KMS-11 (cell line): ENCODE results near the gene STRIP1.

Experiments used
- H2AFZ ChIP-seq: fragments of 200-600 bp; sonication (generic); 2 replicates; pipeline ENCODE4 v1.6.1; 2016; ENCODE audit warnings: antibody characterized with exemption, mixed run types, low read depth
- H3K27ac ChIP-seq: fragments of 200-600 bp; sonication (generic); 2 replicates; pipeline ENCODE4 v1.6.1; 2016; ENCODE audit warnings: mild to moderate bottlenecking, mixed run types
- H3K27me3 ChIP-seq: fragments of 200-600 bp; sonication (generic); 2 replicates; pipeline ENCODE4 v1.6.1; 2017; ENCODE audit warnings: mild to moderate bottlenecking, low read depth, mixed run types, moderate library complexity; ENCODE audit not compliant: insufficient read depth
- H3K36me3 ChIP-seq: fragments of 200-600 bp; sonication (generic); 2 replicates; pipeline ENCODE4 v1.6.1; 2017; ENCODE audit warnings: mild to moderate bottlenecking, mixed run types; ENCODE audit not compliant: insufficient read depth
- H3K4me1 ChIP-seq: fragments of 200-600 bp; sonication (generic); 2 replicates; pipeline ENCODE4 v1.6.1; 2016; ENCODE audit warnings: mild to moderate bottlenecking, low read depth, mixed run types; ENCODE audit not compliant: poor library complexity, severe bottlenecking
- H3K4me2 ChIP-seq: fragments of 200-600 bp; sonication (generic); 2 replicates; pipeline ENCODE4 v1.7.0; 2016; ENCODE audit warnings: mild to moderate bottlenecking, mixed run types
- H3K4me3 ChIP-seq: fragments of 200-600 bp; sonication (generic); IDR thresholded peaks from 2 replicates; pipeline ENCODE4 v1.6.1; 2017; ENCODE audit warnings: low read depth, low read length, mixed read lengths; ENCODE audit not compliant: insufficient read depth
- H3K79me2 ChIP-seq: fragments of 200-600 bp; sonication (generic); 2 replicates; pipeline ENCODE4 v1.6.1; 2016; ENCODE audit warnings: low read depth, mixed run types; ENCODE audit not compliant: insufficient read depth
- H3K9ac ChIP-seq: fragments of 200-600 bp; sonication (generic); 2 replicates; pipeline ENCODE4 v1.6.1; 2016; ENCODE audit warnings: mild to moderate bottlenecking, mixed run types
- H4K20me1 ChIP-seq: fragments of 200-600 bp; sonication (generic); 2 replicates; pipeline ENCODE4 v1.6.1; 2016; ENCODE audit warnings: mild to moderate bottlenecking, mixed run types; ENCODE audit not compliant: insufficient read depth
- TF ChIP-seq, protein P1 (sequence below): fragments of 200-600 bp; sonication (generic); conservative IDR thresholded peaks from 2 replicates; pipeline ENCODE4 v1.6.1; 2017; ENCODE audit warnings: low read depth, mild to moderate bottlenecking, antibody characterized with exemption, low read length, moderate library complexity, mixed read lengths

STRIP1 gene

DNA sequence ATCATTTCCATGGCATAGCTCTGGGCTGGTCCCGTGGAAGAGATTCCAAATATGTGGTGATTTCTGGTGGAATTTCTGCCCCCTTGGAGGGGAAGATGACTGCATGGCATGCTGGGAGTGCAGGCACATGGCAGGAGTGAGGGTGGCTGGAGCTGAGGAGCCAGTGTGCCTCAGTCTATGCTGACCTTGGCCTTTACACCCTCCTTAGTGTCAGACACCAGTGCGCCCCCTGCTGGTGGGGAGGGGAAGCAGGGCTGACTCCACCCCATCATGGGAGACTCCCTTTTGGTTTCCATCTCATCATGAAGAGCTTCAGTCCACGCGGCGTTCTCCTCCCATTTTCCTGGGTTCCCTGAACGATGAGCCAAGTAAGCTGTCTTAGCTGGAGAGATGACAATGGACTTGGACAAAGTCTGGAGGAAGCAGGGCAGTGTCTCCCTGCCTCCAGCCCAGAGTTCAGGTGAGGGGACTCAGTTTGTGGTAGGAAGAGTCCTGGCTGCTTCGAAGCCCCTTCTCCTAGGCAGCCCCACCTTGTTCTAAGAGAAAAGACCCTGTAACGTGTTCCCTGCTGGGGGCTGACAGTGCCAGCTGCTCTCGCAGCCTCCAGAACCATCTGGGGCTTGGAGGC lies 25.7 kb downstream of the STRIP1 start:
- H3K4me3 ChIP-seq = no peak overlapping the region
- no peaks in the 10 kb centered on the region for H3K79me2 ChIP-seq
- no peak overlapping the region for H2AFZ ChIP-seq
- no peak overlapping the region for H3K9ac ChIP-seq
- H4K20me1 ChIP-seq = no peaks in the 10 kb centered on the region
- no peak overlapping the region for H3K4me2 ChIP-seq
- no peaks in the 10 kb centered on the region for H3K27me3 ChIP-seq
- H3K4me1 ChIP-seq = no peaks in the 10 kb centered on the region
- TF ChIP-seq, protein P1, sequence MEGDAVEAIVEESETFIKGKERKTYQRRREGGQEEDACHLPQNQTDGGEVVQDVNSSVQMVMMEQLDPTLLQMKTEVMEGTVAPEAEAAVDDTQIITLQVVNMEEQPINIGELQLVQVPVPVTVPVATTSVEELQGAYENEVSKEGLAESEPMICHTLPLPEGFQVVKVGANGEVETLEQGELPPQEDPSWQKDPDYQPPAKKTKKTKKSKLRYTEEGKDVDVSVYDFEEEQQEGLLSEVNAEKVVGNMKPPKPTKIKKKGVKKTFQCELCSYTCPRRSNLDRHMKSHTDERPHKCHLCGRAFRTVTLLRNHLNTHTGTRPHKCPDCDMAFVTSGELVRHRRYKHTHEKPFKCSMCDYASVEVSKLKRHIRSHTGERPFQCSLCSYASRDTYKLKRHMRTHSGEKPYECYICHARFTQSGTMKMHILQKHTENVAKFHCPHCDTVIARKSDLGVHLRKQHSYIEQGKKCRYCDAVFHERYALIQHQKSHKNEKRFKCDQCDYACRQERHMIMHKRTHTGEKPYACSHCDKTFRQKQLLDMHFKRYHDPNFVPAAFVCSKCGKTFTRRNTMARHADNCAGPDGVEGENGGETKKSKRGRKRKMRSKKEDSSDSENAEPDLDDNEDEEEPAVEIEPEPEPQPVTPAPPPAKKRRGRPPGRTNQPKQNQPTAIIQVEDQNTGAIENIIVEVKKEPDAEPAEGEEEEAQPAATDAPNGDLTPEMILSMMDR = peak; percentile 100
- H3K27ac ChIP-seq = no peak overlapping the region
- no peaks in the 10 kb centered on the region for H3K36me3 ChIP-seq

DNA sequence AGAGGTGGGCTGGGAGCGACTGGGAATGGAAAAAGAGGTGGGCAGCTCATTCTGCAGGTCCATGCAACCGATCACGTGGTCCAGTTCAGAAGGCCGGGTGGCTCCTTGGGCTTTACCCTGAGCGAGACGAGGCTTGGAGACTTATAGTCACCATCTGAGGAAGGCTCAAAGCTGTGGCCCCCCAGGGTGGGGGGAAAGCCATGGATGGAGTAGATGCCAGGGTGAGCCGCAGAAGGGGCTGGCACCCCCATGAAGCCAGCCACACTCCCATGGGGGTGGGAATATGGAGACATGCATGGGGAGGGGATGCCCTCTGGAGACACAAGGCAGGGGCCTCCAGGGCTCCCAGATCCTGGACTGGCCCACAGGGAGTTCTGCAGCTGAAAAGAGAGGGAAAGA lies 26.2 kb downstream of the STRIP1 start:
- Histone ChIP-seq H3K4me3 (no peak overlapping the region), H3K79me2 (no peaks in the 10 kb centered on the region), H3K27me3 (no peaks in the 10 kb centered on the region), H2AFZ (no peak overlapping the region), H3K36me3 (no peaks in the 10 kb centered on the region), H3K9ac (no peak overlapping the region), H4K20me1 (no peaks in the 10 kb centered on the region), H3K27ac (no peak overlapping the region), H3K4me1 (no peaks in the 10 kb centered on the region), H3K4me2 (no peak overlapping the region)
- TF ChIP-seq, protein P1 = no peak

DNA sequence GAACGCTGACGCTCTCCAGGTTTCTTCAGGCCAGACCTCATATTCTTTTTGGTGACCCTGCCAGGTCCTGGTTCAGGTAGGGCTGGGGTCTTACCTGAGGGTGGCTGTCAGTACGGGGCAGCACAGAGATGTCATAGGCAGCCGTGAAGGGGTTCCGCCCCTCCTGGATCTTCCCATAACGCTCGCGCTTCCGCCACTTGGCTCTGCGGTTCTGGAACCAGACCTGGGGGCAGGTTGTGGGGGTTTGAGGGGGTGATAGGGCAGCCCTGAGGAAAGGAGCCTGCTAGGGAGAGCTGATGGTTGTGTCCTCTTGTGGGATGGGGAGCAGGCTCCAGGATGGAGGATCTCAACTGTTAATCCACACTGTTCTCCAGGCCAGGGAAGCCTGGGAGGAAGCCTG lies 26.9 kb downstream of the STRIP1 start:
- Histone ChIP-seq H3K36me3 (no peaks in the 10 kb centered on the region), H3K27ac (no peak overlapping the region), H3K79me2 (no peaks in the 10 kb centered on the region), H3K4me1 (no peaks in the 10 kb centered on the region), H3K4me2 (no peak overlapping the region), H3K27me3 (no peaks in the 10 kb centered on the region), H3K9ac (no peak overlapping the region), H3K4me3 (no peak overlapping the region), H4K20me1 (no peaks in the 10 kb centered on the region), H2AFZ (no peak overlapping the region)
- TF ChIP-seq, protein P1 = no peak

DNA sequence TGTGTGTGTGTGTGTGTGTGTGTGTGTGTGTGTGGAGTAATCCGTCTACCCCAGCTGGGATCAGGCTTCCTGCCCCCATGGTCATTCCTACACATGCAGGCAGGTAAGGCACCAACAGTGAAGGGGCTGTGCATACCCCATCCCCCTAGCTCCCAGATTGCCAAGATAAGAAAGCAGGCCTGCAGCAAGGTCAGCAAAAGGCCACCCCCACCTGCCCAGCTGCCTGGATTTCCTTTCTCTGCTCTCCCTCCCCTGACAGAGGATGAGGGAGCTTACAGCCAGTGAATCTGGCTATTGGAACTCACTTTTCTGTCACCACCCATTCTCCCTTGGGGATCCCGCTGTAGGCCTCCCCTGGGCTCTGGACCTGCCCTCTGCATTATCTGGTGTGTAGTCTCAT lies 28.2 kb downstream of the STRIP1 start:
- no peak overlapping the region for H3K4me2 ChIP-seq

More for the DNA sequence above, 28.2 kb downstream of the STRIP1 start:
- no peak overlapping the region for H2AFZ ChIP-seq
- H4K20me1 ChIP-seq = no peaks in the 10 kb centered on the region
- no peaks in the 10 kb centered on the region for H3K36me3 ChIP-seq
- H3K4me1 ChIP-seq = no peaks in the 10 kb centered on the region
- H3K27me3 ChIP-seq = no peaks in the 10 kb centered on the region
- H3K79me2 ChIP-seq = no peaks in the 10 kb centered on the region
- H3K27ac ChIP-seq = no peak overlapping the region
- no peak overlapping the region for H3K4me3 ChIP-seq
- no peak overlapping the region for H3K9ac ChIP-seq
- TF ChIP-seq, protein P1 = no peak
